IPS-18a (cell line): ENCODE data around the gene KIF3A.
"Not testable (repeated sequence)": the region's sequence is repeated elsewhere in the genome, so short reads cannot be mapped to it uniquely, and the experiment has no call there.

Experiments used
- H3K27ac ChIP-seq: one replicate; pipeline ENCODE4 v1.5.1; 2013; ENCODE audit warnings: low read length
- H3K27me3 ChIP-seq: one replicate; pipeline ENCODE4 v1.6.1; 2013; ENCODE audit warnings: mild to moderate bottlenecking, low read length; ENCODE audit not compliant: control insufficient read depth, insufficient read depth
- H3K36me3 ChIP-seq: one replicate; pipeline ENCODE4 v1.6.1; 2013; ENCODE audit warnings: low read depth, low read length; ENCODE audit not compliant: control insufficient read depth
- H3K4me1 ChIP-seq: one replicate; pipeline ENCODE4 v1.6.1; 2013; ENCODE audit warnings: low read depth, low read length; ENCODE audit not compliant: control insufficient read depth
- H3K4me3 ChIP-seq: one replicate; pipeline ENCODE4 v1.5.1; 2013; ENCODE audit warnings: low read length
- H3K9ac ChIP-seq: one replicate; pipeline ENCODE4 v1.6.1; 2013; ENCODE audit warnings: mild to moderate bottlenecking, low read length, moderate library complexity
- H3K9me3 ChIP-seq: one replicate; pipeline ENCODE4 v1.6.1; 2013; ENCODE audit warnings: low read depth, low read length; ENCODE audit not compliant: control insufficient read depth

Gene KIF3A

DNA sequence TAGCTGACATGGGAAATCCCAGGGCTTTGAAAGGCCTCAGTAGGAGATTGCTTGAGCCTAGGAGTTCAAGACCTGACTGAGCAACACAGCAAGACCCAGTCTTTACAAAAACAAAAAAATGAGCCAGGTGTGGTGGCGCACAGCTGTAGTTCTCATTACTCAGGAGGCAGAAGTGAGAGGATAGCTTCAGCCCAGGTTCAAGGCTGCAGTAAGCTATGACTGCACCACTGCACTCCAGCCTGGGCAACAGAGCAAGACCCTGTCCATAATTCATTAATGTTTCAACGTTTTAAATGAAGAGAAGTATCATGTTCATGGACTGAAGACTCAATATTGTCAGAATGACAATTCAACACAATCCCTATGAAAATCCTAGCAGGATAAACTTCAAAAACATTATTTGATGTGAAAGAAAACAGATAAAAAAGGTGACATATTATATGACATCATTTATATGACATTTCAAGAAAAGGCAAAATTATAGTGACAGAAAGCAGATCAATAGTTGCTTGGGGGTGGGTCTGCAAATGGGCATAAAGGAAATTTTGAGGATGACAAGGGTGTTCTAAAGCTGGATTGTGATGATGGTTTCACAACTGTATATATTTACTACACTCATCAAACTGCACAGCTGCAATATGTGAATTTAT, 3.7 kb downstream of the KIF3A start:
- H3K27me3 ChIP-seq, result peaks cover 8% of the 10 kb centered on the region
- no peak overlapping the region for H3K4me3 ChIP-seq
- H3K36me3 ChIP-seq, result no peaks in the 10 kb centered on the region
- no peak overlapping the region for H3K9ac ChIP-seq
- peaks cover 5% of the 10 kb centered on the region for H3K4me1 ChIP-seq
- no peaks in the 10 kb centered on the region for H3K9me3 ChIP-seq
- no peak overlapping the region for H3K27ac ChIP-seq

DNA sequence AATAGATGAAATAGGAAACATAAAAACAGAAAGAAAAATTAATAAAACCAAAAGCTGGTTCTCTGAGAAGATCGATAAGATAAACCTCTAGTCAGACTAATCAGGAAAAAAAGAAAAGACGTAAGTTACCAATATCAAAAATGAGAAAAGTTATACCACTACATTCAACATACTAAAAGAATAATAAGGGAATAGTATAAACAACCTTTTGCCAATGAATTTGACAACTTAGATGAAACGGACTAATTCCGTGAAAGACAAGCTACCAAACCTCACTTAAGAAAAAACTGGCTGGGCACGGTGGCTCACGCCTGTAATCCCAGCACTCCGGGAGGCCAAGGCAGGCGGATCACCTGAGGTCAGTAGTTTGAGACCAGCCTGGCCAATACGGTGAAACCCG, 7.5 kb downstream of the KIF3A start:
- Histone ChIP-seq H3K4me3 (no peak overlapping the region), H3K27ac (no peak overlapping the region), H3K36me3 (no peaks in the 10 kb centered on the region), H3K9me3 (no peaks in the 10 kb centered on the region), H3K4me1 (no peaks in the 10 kb centered on the region), H3K27me3 (no peaks in the 10 kb centered on the region), H3K9ac (no peak overlapping the region)

DNA sequence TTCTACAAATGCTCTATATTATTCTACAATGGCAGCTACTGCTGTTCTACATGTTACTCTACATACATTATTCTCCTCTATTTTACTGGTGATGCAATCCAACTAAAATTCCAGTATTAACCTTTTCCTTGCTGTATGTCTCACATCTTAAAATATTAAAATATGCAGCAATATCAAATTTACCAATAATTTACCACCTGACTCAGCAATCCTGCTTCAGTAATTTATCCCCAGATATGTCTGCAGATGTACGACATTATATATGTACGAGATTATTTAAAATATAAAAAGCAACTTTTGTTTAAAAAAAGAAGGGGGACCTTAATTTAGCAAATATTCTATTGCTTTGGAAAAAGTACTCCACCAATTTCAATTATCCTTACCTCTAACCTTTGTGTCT, 11.6 kb downstream of the KIF3A start:
- Histone ChIP-seq H3K27me3 (no peaks in the 10 kb centered on the region), H3K9me3 (no peaks in the 10 kb centered on the region), H3K27ac (no peak overlapping the region)

DNA sequence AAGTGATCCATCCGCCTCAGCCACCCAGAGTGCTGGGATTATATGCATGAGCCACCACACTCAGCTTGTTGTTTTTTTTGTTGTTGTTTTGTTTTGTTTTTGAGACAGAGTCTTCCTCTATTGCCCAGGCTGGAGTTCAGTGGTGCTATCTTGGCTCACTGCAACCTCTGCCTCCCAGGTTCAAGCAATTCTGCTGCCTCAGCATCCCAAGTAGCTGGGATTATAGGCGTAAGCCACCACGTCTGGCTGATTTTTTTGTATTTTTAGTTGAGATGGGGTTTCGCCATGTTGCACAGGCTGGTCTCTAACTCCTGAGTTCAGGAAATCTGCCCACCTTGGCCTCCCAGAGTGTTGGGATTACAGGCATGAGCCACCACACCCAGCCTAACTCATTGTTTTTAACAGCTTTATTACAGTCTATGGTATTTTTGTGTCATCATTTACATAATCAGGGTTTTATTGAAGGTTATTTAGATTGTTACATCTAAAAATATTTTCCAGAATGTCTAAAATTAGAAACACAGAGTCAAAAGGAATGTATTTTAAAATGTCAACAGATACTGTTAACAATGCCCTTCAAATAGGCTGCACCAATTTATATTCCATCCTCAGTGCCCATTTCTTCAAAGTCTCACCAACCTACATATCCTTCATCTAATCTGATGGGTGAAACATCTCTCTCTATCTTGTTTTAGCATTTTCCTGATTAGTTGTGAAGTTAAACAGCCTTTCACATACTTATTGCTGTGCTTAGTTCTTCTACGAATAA, 18.6 kb downstream of the KIF3A start:
- no peaks in the 10 kb centered on the region for H3K36me3 ChIP-seq
- H3K27me3 ChIP-seq, result no peaks in the 10 kb centered on the region
- no peaks in the 10 kb centered on the region for H3K4me1 ChIP-seq
- no peak overlapping the region for H3K9ac ChIP-seq
- no peak overlapping the region for H3K4me3 ChIP-seq
- no peaks in the 10 kb centered on the region for H3K9me3 ChIP-seq
- H3K27ac ChIP-seq, result no peak overlapping the region

More for the DNA sequence above, 11.6 kb downstream of the KIF3A start:
- H3K36me3 ChIP-seq, result no peaks in the 10 kb centered on the region
- H3K4me1 ChIP-seq, result no peaks in the 10 kb centered on the region
- no peak overlapping the region for H3K4me3 ChIP-seq
- H3K9ac ChIP-seq, result no peak overlapping the region

DNA sequence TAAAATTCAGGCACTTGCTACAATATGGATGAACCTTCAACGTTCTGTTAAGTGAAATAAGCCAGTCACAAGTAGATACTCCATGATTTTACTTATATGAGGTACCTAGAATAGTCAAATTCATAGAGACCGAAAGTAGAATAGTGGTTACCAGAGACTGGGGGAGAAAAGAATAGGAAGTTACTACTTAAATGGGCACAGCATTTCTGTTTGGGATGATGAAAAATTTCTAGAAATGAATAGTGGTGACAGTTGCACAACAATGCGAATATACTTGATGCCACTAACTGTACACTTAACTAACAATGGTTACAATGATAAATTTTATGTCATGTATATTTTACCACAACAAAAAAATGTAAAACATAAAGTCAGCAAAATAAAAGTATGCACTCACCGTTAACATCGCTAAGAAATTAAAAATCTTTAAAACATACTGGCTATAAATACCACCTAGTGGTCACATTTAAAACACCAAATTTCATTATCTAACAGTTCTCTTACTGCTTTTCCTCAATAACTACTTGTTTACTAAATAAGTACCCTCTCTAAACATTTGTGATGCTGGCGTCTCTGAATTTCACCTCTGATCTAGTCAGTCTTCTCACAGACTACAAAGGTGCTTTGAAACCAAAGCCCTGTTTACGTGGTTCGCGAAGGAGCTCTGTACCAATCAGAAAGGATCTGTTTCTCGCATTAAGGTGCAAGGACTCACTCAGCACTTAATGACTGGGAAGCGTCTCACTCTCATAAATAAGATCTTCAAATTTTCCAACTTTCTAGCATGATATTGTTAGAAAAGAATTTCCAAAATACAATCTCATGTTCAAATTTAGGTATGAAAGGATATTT, 22.7 kb downstream of the KIF3A start:
- no peaks in the 10 kb centered on the region for H3K27me3 ChIP-seq
- H3K9me3 ChIP-seq, result no peaks in the 10 kb centered on the region
- no peak overlapping the region for H3K9ac ChIP-seq
- H3K27ac ChIP-seq, result no peak overlapping the region
- no peaks in the 10 kb centered on the region for H3K4me1 ChIP-seq
- no peaks in the 10 kb centered on the region for H3K36me3 ChIP-seq
- no peak overlapping the region for H3K4me3 ChIP-seq

DNA sequence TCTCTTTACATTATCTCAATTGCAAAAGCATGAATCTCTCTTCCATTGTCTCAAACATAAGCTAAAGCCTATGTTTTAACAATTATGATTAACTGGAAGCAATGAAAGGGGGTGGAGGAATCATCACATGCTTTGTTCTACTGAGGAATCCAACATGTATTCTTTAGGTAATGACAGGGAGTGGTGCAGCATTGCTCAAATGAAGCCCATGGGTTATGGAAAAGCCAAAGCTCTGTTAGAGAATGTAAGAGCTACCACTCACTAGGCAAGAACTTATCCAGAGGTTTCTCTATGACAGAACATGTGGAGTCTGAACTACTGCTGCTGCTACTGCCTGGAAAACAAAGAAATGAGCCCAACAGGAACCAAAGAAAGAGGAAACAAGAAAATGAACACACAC, 28.7 kb downstream of the KIF3A start:
- H3K36me3 ChIP-seq, result no peaks in the 10 kb centered on the region
- no peak overlapping the region for H3K4me3 ChIP-seq
- H3K9ac ChIP-seq, result no peak overlapping the region
- H3K27ac ChIP-seq, result no peak overlapping the region
- no peaks in the 10 kb centered on the region for H3K9me3 ChIP-seq
- no peaks in the 10 kb centered on the region for H3K4me1 ChIP-seq
- H3K27me3 ChIP-seq, result no peaks in the 10 kb centered on the region

DNA sequence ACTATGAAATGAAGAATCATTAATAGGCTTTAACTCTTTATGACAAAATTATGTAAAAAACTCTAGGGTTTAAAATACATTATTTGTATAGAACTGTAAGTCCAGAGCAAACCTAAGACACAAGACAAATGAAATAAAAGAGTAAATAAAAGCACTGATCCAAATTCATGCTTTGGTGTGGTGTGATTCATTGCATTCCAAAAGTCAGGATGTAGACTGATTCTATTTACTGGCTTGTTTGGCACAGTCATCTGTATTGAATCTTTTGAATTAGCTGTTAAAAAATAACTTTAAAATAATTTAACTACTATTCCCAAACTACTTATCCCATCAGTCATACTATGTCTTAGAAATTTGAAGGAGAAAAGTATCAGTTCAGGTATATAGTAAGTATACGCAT, 32.5 kb downstream of the KIF3A start:
- no peak overlapping the region for H3K27ac ChIP-seq
- no peak overlapping the region for H3K9ac ChIP-seq
- H3K4me1 ChIP-seq, result no peaks in the 10 kb centered on the region
- H3K27me3 ChIP-seq, result no peaks in the 10 kb centered on the region
- H3K9me3 ChIP-seq, result no peaks in the 10 kb centered on the region
- peaks cover 9% of the 10 kb centered on the region for H3K36me3 ChIP-seq
- H3K4me3 ChIP-seq, result no peak overlapping the region

DNA sequence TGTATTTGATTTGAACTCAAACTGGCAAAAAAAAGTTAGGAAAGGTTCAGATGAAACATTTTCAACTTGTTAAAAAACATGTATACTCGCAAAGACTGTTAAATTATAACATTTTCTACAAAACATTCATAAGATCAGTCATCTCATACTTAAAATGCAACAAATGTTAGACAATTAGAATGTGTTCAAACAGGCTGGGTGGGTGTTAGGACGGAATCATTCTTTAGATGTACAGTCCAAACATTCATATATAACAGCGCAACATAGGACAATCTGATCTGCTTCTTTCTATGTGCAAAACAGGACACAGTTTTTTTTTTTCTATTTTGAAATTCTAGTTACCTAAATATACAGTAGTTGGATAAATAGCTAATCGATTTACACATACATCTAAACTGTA, 41.4 kb downstream of the KIF3A start:
- Histone ChIP-seq H3K36me3 (peaks cover 15% of the 10 kb centered on the region), H3K4me1 (no peaks in the 10 kb centered on the region), H3K27me3 (no peaks in the 10 kb centered on the region), H3K27ac (no peak overlapping the region), H3K4me3 (no peak overlapping the region), H3K9me3 (no peaks in the 10 kb centered on the region), H3K9ac (no peak overlapping the region)

DNA sequence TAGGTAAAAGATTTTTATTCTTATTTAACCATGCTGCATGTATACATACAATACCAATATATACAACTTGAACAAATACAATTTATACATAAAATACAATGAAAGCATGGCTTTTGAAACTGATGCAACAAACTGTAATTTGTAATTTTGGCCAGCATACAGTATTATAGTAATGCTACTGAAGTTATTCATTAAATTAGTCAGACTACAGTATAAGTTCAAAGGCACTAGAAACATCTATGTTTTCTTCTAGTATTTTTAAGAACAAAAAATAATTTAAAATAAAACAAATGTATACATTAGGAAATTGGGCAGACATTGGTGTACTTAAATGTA, 44.7 kb downstream of the KIF3A start:
- Histone ChIP-seq H3K27me3 (no peaks in the 10 kb centered on the region), H3K9me3 (no peaks in the 10 kb centered on the region), H3K36me3 (no peaks in the 10 kb centered on the region), H3K27ac (no peak overlapping the region), H3K9ac (no peak overlapping the region), H3K4me3 (no peak overlapping the region), H3K4me1 (no peaks in the 10 kb centered on the region)

DNA sequence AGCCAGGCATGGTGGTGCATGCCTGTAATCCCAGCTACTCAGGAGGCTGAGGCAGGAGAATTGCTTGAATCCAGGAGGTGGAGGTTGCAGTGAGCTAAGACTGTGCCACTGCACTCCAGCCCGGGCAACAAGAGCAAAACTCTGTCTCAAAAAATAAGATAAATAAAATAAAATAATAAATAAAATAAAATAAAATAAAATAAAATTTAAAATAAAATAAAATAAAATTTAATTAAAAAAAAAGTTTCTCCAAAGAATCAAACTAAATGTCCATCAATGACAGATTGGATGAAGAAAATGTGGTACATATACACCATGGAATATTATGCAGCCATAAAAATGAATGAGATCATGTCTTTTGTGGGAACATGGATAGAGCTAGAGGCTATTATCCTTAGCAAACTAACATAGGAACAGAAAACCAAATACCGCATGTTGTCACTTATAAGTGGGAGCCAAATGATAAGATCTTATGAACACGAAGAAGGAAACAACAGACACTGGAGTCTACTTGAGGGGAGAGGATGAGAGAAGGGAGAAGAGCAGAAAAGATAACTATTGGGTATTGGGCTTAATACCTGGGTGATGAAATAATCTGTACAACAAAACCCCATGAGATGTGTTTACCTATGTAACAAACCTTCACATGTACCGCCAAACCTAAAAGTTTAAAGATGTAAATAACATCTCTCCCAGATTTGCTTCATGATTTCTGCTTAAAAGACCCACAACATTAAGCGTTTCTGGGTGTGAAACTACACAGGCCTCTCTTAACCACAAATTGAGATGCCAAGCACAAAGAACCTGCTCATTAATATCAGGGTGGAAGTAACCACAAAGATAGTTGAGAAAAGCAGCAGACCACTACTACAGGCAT, 45.4 kb downstream of the KIF3A start:
- not testable (repeated sequence) for H3K9ac ChIP-seq, H3K36me3 ChIP-seq, H3K27ac ChIP-seq, H3K4me1 ChIP-seq, H3K27me3 ChIP-seq, H3K9me3 ChIP-seq, H3K4me3 ChIP-seq

DNA sequence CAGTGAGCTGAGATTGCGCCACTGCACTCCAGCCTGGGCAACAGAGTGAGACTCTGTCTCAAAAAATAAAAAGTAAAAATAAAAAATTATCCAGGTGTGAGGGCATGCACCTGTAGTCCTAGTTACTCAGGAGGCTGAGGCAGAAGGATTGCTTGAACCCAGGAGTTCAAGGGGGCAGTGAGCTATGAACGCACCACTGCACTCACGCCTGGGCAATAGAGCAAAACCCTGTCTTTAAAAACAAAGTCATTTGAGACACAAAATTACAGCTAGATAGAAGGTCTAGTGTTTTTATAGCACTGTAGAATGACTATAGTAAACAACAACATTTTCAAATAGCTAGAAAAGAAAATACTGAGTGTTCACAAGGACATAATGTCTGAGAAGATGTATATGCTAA, 47.2 kb downstream of the KIF3A start:
- H3K9me3 ChIP-seq, result no peaks in the 10 kb centered on the region
- H3K27ac ChIP-seq, result no peak overlapping the region
- no peaks in the 10 kb centered on the region for H3K36me3 ChIP-seq
- no peak overlapping the region for H3K9ac ChIP-seq
- no peak overlapping the region for H3K4me3 ChIP-seq
- H3K27me3 ChIP-seq, result no peaks in the 10 kb centered on the region
- no peaks in the 10 kb centered on the region for H3K4me1 ChIP-seq
